Measurements from ENCODE around the gene CDC14B.
"Not testable (repeated sequence)": the region's sequence is repeated elsewhere in the genome, so short reads cannot be mapped to it uniquely, and the experiment has no call there.

The CDC14B gene

DNA sequence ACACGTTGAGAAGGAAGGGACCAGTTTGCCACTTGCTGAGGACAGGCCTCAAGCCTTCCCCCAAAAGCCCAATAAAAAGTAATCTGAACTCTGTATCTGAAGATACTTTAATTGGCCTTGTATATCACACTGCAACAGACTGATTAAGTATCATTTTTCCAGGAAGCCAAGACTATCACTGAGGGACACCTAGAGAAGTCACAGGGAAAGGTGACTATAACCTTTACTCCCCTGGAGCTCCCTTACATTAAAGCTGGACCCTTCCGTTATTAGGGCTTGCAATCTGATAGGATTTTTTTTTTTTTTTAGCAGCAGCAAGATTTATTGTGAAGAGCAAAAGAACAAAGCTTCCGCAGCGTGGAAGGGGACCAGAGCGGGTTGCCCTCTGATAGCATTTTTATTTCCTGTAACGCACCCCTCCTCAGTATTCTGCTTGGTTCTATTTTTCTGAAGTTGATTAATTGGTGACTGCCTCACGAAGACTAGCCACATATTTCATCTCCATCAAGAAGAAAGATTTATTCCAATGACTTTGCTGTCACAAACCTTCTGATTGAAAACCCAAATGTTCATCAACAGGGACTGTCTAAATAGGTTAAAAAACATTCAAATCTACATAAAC lies 2.7 kb downstream of the CDC14B start:
- no peak overlapping the region for H3K4me3 ChIP-seq
- DNase-seq (ENCODE audit: low spot score), result no peak
- TF ChIP-seq, protein P1, sequence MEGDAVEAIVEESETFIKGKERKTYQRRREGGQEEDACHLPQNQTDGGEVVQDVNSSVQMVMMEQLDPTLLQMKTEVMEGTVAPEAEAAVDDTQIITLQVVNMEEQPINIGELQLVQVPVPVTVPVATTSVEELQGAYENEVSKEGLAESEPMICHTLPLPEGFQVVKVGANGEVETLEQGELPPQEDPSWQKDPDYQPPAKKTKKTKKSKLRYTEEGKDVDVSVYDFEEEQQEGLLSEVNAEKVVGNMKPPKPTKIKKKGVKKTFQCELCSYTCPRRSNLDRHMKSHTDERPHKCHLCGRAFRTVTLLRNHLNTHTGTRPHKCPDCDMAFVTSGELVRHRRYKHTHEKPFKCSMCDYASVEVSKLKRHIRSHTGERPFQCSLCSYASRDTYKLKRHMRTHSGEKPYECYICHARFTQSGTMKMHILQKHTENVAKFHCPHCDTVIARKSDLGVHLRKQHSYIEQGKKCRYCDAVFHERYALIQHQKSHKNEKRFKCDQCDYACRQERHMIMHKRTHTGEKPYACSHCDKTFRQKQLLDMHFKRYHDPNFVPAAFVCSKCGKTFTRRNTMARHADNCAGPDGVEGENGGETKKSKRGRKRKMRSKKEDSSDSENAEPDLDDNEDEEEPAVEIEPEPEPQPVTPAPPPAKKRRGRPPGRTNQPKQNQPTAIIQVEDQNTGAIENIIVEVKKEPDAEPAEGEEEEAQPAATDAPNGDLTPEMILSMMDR (IDR thresholded peaks at IDR 0.05), result no peak
- no peak overlapping the region for H3K27ac ChIP-seq

DNA sequence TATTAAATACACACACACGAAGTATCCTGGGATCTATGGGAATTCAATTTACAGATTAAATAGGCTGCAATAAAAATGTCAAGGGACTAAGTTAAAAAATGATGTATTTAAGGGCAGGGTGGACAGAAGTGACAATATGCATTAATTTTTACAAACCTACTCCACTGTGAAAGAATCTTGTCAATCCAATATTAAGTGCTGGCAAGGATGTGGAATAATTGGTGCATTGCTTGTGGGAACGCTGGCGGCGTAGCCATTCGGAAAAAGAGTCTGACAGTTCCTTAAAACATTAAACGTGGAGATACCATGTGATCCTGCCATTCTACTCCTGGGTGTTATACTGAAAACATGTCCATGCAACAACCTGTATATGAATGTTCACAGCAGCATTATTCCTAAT lies 4.2 kb downstream of the CDC14B start:
- no peak for DNase-seq (ENCODE audit: low spot score)
- TF ChIP-seq, protein P1 (IDR thresholded peaks at IDR 0.05), result no peak
- Histone ChIP-seq H3K4me3 (no peak overlapping the region), H3K27ac (no peak overlapping the region)

DNA sequence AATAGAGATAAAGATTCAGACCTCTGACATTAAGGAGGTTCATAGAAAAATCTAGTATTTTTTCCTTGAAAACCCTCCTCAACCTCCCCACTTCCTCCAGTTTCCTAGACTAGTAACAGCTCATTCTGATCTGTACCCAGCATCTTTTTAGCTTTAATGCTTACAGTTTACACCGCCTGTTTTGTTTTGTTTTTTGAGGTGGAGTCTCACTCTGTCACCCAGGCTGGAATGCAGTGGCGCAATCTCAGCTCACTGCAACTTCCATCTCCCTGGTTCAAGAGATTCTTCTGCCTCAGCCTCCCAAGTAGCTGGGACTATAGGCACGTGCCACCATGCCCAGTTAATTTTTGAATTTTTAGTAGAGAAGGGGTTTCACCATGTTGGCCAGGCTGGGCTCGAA lies 5.0 kb downstream of the CDC14B start:
- peak overlapping the region in 1 of 2 donors; percentile 27 for H3K27ac ChIP-seq
- not testable (repeated sequence) for H3K4me3 ChIP-seq; DNase-seq (ENCODE audit: low spot score)

DNA sequence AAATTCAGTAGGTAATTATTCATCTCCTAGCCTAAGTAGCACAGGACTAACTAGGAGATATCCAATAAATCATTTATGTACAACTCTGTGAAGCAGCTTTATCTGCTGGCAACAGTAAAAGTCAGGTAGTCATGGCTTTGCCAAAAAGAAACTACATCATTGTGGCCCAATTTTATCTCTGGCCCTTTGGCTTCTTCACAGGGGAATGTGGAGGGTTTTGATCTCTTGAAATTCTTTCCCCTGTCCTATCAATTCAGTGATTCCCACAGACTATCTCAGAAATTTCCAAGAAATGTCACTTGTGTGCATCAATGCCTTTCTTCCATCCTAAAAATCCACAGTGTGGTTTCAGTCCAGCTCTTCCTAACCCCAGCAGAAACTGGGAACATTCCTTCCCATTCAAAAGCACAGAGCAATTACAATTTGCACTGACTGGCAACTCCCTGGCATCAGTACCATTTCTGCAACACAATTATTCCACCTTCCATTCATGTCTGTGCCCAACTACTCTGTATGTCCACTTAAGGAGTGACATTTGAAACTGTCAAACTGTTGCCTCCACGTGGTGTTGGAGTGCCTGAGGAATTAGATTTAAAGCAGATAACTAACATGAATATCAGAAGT lies 6.6 kb downstream of the CDC14B start:
- no peak overlapping the region for H3K4me3 ChIP-seq
- no peak for DNase-seq (ENCODE audit: low spot score)
- H3K27ac ChIP-seq, result peak overlapping the region; percentile 34 to 67
- TF ChIP-seq, protein P1 (IDR thresholded peaks at IDR 0.05), result no peak

DNA sequence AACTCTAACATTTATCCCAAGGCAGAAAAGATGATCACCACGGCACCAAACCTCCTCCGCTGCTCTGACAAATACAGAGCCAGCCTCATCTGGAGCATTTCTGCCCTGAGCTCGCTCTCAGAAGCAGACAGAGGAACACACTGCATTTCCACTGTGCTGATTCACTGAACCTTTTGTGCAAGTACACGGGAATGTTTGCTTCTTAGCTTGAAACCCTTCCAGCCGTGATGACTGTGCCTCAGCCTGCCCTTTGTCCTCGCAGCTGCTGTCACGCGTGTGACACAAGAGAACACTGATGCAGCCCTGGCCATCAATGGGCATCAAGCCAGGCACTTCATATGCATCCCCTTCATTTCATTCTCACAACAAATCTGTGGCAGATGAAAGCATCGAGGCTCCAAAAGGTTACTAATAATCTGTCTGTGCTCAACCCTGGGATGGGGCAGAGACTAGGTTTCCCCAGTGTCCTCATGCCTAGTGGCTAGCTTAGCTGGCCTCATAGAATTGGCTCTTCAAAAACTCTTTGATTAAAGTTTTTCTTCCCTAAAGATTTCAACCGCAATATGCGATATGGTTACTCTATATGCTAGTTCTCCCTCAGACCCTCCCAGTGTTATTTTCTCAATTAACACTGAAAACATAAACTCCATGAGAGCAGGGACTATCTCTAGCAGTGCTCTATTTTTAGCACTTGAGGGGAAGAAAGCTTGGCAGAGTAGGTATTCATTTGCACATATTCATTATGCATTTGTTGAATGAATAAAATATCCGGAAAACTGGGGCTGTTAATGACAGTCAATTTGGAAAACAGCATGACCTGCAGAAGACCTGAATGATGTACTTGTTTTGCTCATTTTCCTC lies 7.3 kb downstream of the CDC14B start:
- TF ChIP-seq, protein P1 (IDR thresholded peaks at IDR 0.05), result no peak
- H3K27ac ChIP-seq, result peak overlapping the region; percentile 34 to 67
- H3K4me3 ChIP-seq, result peak overlapping the region; percentile 9
- peak; percentile 79 for DNase-seq (ENCODE audit: low spot score)

DNA sequence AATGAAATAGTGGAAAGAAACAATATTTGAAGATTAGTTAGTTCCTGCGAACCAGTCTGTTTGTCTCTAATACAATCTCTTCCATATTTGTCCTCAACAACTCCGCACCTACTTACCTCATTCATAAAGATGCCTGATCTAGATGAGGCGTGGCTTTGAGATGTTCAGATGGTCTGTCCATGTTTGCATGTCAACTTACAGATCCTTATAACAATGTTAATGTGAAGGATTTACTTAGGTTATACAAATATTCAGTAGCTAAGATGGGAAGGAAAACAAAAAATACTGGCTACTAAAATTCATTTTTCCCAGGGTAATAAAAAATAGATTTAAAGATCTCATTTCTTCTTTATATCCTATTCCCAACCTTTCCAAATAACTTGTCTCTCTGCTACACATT lies 8.3 kb downstream of the CDC14B start:
- DNase-seq (ENCODE audit: low spot score), result no peak
- H3K27ac ChIP-seq, result peak overlapping the region in 1 of 2 donors; percentile 23
- TF ChIP-seq, protein P1 (IDR thresholded peaks at IDR 0.05), result no peak
- H3K4me3 ChIP-seq, result no peak overlapping the region

DNA sequence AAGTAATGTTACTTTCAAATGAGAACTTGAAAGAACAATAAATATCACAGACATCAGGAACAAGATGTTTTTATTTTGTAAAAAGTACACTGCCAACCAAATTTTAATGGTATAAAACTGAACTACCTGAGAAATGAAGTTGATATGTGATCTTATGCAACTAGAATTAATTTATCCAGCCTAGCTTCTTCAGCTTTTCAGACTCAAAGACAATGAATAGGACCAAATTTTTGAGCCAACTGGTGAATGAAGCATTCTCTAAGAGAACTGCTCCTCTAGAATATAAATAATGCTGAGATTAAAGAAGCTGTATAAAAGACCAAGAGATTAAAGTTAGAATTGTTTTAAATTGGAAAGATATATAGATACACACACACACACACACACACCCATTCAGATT lies 9.9 kb downstream of the CDC14B start:
- TF ChIP-seq, protein P1 (IDR thresholded peaks at IDR 0.05), result no peak
- Histone ChIP-seq H3K27ac (no peak overlapping the region), H3K4me3 (no peak overlapping the region)
- no peak for DNase-seq (ENCODE audit: low spot score)

Measured in coronary artery (tissue), 2 donors.